GM21529 (cell line): Measurements from ENCODE around the gene CHRM5.

Source experiments
- ATAC-seq: cut with Tn5 transposase; IDR thresholded peaks from one replicate; pipeline ENCODE4 v1.9.1; 2021; ENCODE audit not compliant: unreplicated experiment

Gene CHRM5

GRCh38 chr15:33968224-33968623, at the start of gene CHRM5:
CHRM5 (plus strand) TSS chr15:33968497; CDS start chr15:34062718, 94,221 bp downstream.
- ATAC-seq = no peak

GRCh38 chr15:33923446-33923845, 44.9 kb upstream of the CHRM5 start:
- ATAC-seq = no peak

- no peak for ATAC-seq
Observed at GRCh38 chr15:33926260-33926659, 42.0 kb upstream of the CHRM5 start.

- ATAC-seq = no peak
Observed at GRCh38 chr15:33932734-33933133, 35.6 kb upstream of the CHRM5 start.

GRCh38 chr15:33934396-33934795, 33.9 kb upstream of the CHRM5 start:
- no peak for ATAC-seq

- ATAC-seq = no peak
Observed at GRCh38 chr15:33934921-33935320, 33.4 kb upstream of the CHRM5 start.

- peak; percentile 74 for ATAC-seq
Observed at GRCh38 chr15:33941279-33942063, 26.8 kb upstream of the CHRM5 start.

- no peak for ATAC-seq
Observed at GRCh38 chr15:33946152-33946551, 22.1 kb upstream of the CHRM5 start.

GRCh38 chr15:33955945-33956344, 12.4 kb upstream of the CHRM5 start:
- no peak for ATAC-seq

- no peak for ATAC-seq
Observed at GRCh38 chr15:33956397-33956796, 11.9 kb upstream of the CHRM5 start.

- ATAC-seq = no peak
Observed at GRCh38 chr15:33959844-33960548, 8.3 kb upstream of the CHRM5 start.

- ATAC-seq = no peak
Observed at GRCh38 chr15:33960549-33960935, 7.8 kb upstream of the CHRM5 start.

GRCh38 chr15:33963831-33964664, 4.2 kb upstream of the CHRM5 start:
- no peak for ATAC-seq

- ATAC-seq = no peak
Observed at GRCh38 chr15:33964665-33965040, 3.6 kb upstream of the CHRM5 start.

- ATAC-seq = no peak
Observed at GRCh38 chr15:33968821-33969220, 524 bp downstream of the CHRM5 start.

GRCh38 chr15:33971811-33972210, 3.5 kb downstream of the CHRM5 start:
- no peak for ATAC-seq

GRCh38 chr15:33975022-33975565, 6.8 kb downstream of the CHRM5 start:
- ATAC-seq = no peak

- no peak for ATAC-seq
Observed at GRCh38 chr15:33980159-33980558, 11.9 kb downstream of the CHRM5 start.

- ATAC-seq = no peak
Observed at GRCh38 chr15:33982516-33982915, 14.2 kb downstream of the CHRM5 start.

- no peak for ATAC-seq
Observed at GRCh38 chr15:33985287-33985686, 17.0 kb downstream of the CHRM5 start.

GRCh38 chr15:33985751-33986150, 17.5 kb downstream of the CHRM5 start:
- ATAC-seq = no peak
